ENCODE data around the gene POMT2. TPM values are rescaled to one million over a fixed set of nuclear protein-coding genes. Genes with fewer than 3 reads are reported as not detected.

Gene POMT2
- total and polyA plus RNA-seq, 2 donors (not counting 1 experiment from before 2014, with no cell fraction given), result 9.6 to 11.0 TPM

- no peak overlapping the region for H2AFZ ChIP-seq (ENCODE audit: low read length)
- H3K27me3 ChIP-seq (ENCODE audit: control insufficient read depth, insufficient read depth, low read length), result no peaks in the 10 kb centered on the region
- no peak overlapping the region for H3K9ac ChIP-seq (ENCODE audit: insufficient read depth, low read length)
- no peak overlapping the region for H3K4me2 ChIP-seq (ENCODE audit: extremely low read depth, insufficient read depth, low read length)
- no peak overlapping the region for H3K4me3 ChIP-seq (replicated peaks in 1 of 4; ENCODE audit: control extremely low read depth in 1 of 4, insufficient read depth in 1 of 4, low read depth in 3 of 4, low read length in 4 of 4)
- TF ChIP-seq CTCF (conservative IDR thresholded peaks at IDR 0.05 in 1 of 2, IDR thresholded peaks at IDR 0.05 in 1 of 2; ENCODE audit: low read depth in 1 of 2, low read length in 2 of 2) (no peak), EZH2 (IDR thresholded peaks at IDR 0.05; ENCODE audit: low read length, missing control alignments) (no peak)
- H3K4me1 ChIP-seq (ENCODE audit: control insufficient read depth, extremely low read depth, insufficient read depth, low read length), result peaks cover 5% of the 10 kb centered on the region
- no peak for DNase-seq (ENCODE audit: low read depth in 2 of 2)
- H3K9me3 ChIP-seq (ENCODE audit: control insufficient read depth, insufficient read depth, low read depth, low read length), result no peaks in the 10 kb centered on the region
- H3K79me2 ChIP-seq (ENCODE audit: control insufficient read depth, insufficient read depth, low read length), result peaks cover 4% of the 10 kb centered on the region
- no peaks in the 10 kb centered on the region for H3K36me3 ChIP-seq (ENCODE audit: control insufficient read depth, insufficient read depth, low read length)
- H3K27ac ChIP-seq (ENCODE audit: insufficient read depth, low read length), result no peak overlapping the region
- H4K20me1 ChIP-seq (ENCODE audit: control insufficient read depth, extremely low read depth, insufficient read depth, low read length), result no peaks in the 10 kb centered on the region
Measured at GRCh38 chr14:77314539-77315457, 5.9 kb downstream of the POMT2 start.

- Histone ChIP-seq H4K20me1 (ENCODE audit: control insufficient read depth, extremely low read depth, insufficient read depth, low read length) (no peaks in the 10 kb centered on the region), H3K4me2 (ENCODE audit: extremely low read depth, insufficient read depth, low read length) (no peak overlapping the region), H3K36me3 (ENCODE audit: control insufficient read depth, insufficient read depth, low read length) (no peaks in the 10 kb centered on the region), H3K4me1 (ENCODE audit: control insufficient read depth, extremely low read depth, insufficient read depth, low read length) (peaks cover 5% of the 10 kb centered on the region), H3K4me3 (replicated peaks in 1 of 4; ENCODE audit: control extremely low read depth in 1 of 4, insufficient read depth in 1 of 4, low read depth in 3 of 4, low read length in 4 of 4) (no peak overlapping the region), H3K79me2 (ENCODE audit: control insufficient read depth, insufficient read depth, low read length) (no peaks in the 10 kb centered on the region), H3K9me3 (ENCODE audit: control insufficient read depth, insufficient read depth, low read depth, low read length) (no peaks in the 10 kb centered on the region), H3K27me3 (ENCODE audit: control insufficient read depth, insufficient read depth, low read length) (no peaks in the 10 kb centered on the region), H3K9ac (ENCODE audit: insufficient read depth, low read length) (no peak overlapping the region), H3K27ac (ENCODE audit: insufficient read depth, low read length) (no peak overlapping the region), H2AFZ (ENCODE audit: low read length) (no peak overlapping the region)
- peak; percentile 57 to 71 for DNase-seq (ENCODE audit: low read depth in 2 of 2)
- no peak for TF ChIP-seq EZH2 (IDR thresholded peaks at IDR 0.05; ENCODE audit: low read length, missing control alignments)
- TF ChIP-seq CTCF (conservative IDR thresholded peaks at IDR 0.05 in 1 of 2, IDR thresholded peaks at IDR 0.05 in 1 of 2; ENCODE audit: low read depth in 1 of 2, low read length in 2 of 2), result no peak
Measured at GRCh38 chr14:77314043-77314442, 6.6 kb downstream of the POMT2 start.

- H3K9me3 ChIP-seq (ENCODE audit: control insufficient read depth, insufficient read depth, low read depth, low read length), result no peaks in the 10 kb centered on the region
- no peaks in the 10 kb centered on the region for H4K20me1 ChIP-seq (ENCODE audit: control insufficient read depth, extremely low read depth, insufficient read depth, low read length)
- H3K9ac ChIP-seq (ENCODE audit: insufficient read depth, low read length), result no peak overlapping the region
- H2AFZ ChIP-seq (ENCODE audit: low read length), result no peak overlapping the region
- no peak for DNase-seq (ENCODE audit: low read depth in 2 of 2)
- no peaks in the 10 kb centered on the region for H3K27me3 ChIP-seq (ENCODE audit: control insufficient read depth, insufficient read depth, low read length)
- H3K36me3 ChIP-seq (ENCODE audit: control insufficient read depth, insufficient read depth, low read length), result no peaks in the 10 kb centered on the region
- H3K79me2 ChIP-seq (ENCODE audit: control insufficient read depth, insufficient read depth, low read length), result no peaks in the 10 kb centered on the region
- H3K4me3 ChIP-seq (replicated peaks in 1 of 4; ENCODE audit: control extremely low read depth in 1 of 4, insufficient read depth in 1 of 4, low read depth in 3 of 4, low read length in 4 of 4), result no peak overlapping the region
- H3K27ac ChIP-seq (ENCODE audit: insufficient read depth, low read length), result no peak overlapping the region
- peaks cover 5% of the 10 kb centered on the region for H3K4me1 ChIP-seq (ENCODE audit: control insufficient read depth, extremely low read depth, insufficient read depth, low read length)
- no peak for TF ChIP-seq EZH2 (IDR thresholded peaks at IDR 0.05; ENCODE audit: low read length, missing control alignments)
- TF ChIP-seq CTCF (conservative IDR thresholded peaks at IDR 0.05 in 1 of 2, IDR thresholded peaks at IDR 0.05 in 1 of 2; ENCODE audit: low read depth in 1 of 2, low read length in 2 of 2), result no peak
- no peak overlapping the region for H3K4me2 ChIP-seq (ENCODE audit: extremely low read depth, insufficient read depth, low read length)
Measured at GRCh38 chr14:77313371-77313770, 7.3 kb downstream of the POMT2 start.
